Neuronal stem cell (in vitro differentiated cells): ENCODE measurements around the gene AHRR.

Experiments used
- DNase-seq: peaks from one replicate; pipeline ENCODE4 v3.0.0-alpha.2; 2013; ENCODE audit warnings: low spot score
- H2AFZ ChIP-seq: one replicate; pipeline ENCODE4 v1.6.1; 2013; ENCODE audit warnings: mild to moderate bottlenecking, low read length, inconsistent platforms
- H2AK5ac ChIP-seq: 2 replicates; pipeline ENCODE4 v1.6.1; 2013; ENCODE audit warnings: low read depth, mild to moderate bottlenecking, inconsistent platforms, low read length, moderate library complexity, mixed read lengths
- H2BK120ac ChIP-seq: 2 replicates; pipeline ENCODE4 v1.6.1; 2013; ENCODE audit warnings: low read depth, mild to moderate bottlenecking, inconsistent platforms, low read length, moderate library complexity, mixed read lengths
- H2BK12ac ChIP-seq: one replicate; pipeline ENCODE4 v1.6.1; 2013; ENCODE audit warnings: low read length, inconsistent platforms
- H2BK15ac ChIP-seq: 2 replicates; pipeline ENCODE4 v1.6.1; 2013; ENCODE audit warnings: mild to moderate bottlenecking, low read length, inconsistent platforms, mixed read lengths
- H2BK5ac ChIP-seq: one replicate; pipeline ENCODE4 v1.6.1; 2013; ENCODE audit warnings: inconsistent platforms, mild to moderate bottlenecking, low read length, moderate library complexity
- H3K14ac ChIP-seq: one replicate; pipeline ENCODE4 v1.6.1; 2013; ENCODE audit warnings: low read length, inconsistent platforms
- H3K18ac ChIP-seq: 2 replicates; pipeline ENCODE4 v1.6.1; 2013; ENCODE audit warnings: low read length, inconsistent platforms
- H3K23ac ChIP-seq: 2 replicates; pipeline ENCODE4 v1.6.1; 2013; ENCODE audit warnings: low read depth, mild to moderate bottlenecking, mixed read lengths, low read length, inconsistent platforms; ENCODE audit not compliant: poor library complexity
- H3K27ac ChIP-seq: replicated peaks from 3 replicates; pipeline ENCODE4 v1.5.1; 2013; ENCODE audit warnings: low read length, inconsistent platforms
- H3K27me3 ChIP-seq, 3 experiments: 2 replicates each; pipeline ENCODE4 v1.6.1; 2013; ENCODE audit warnings: low read length in 3 of 3, mild to moderate bottlenecking in 2 of 3, inconsistent platforms in 1 of 3, low read depth in 1 of 3, mixed read lengths in 1 of 3, moderate library complexity in 1 of 3; ENCODE audit not compliant: control insufficient read depth in 3 of 3, insufficient read depth in 3 of 3
- H3K36me3 ChIP-seq, 2 donors: replicated peaks in 1 of 2; 2 replicates each; pipeline ENCODE4 v1.6.1; 2013; ENCODE audit warnings: low read length in 2 of 2; ENCODE audit not compliant: control insufficient read depth in 2 of 2, insufficient read depth in 2 of 2
- H3K4ac ChIP-seq: 2 replicates; pipeline ENCODE4 v1.6.1; 2013; ENCODE audit warnings: inconsistent platforms, mild to moderate bottlenecking, low read length, moderate library complexity
- H3K4me1 ChIP-seq, 2 donors: 1 replicate in 1 of 2; 2 replicates in 1 of 2; pipeline ENCODE4 v1.6.1; 2013; ENCODE audit warnings: low read length in 2 of 2, low read depth in 1 of 2; ENCODE audit not compliant: control insufficient read depth in 2 of 2, insufficient read depth in 1 of 2
- H3K4me2 ChIP-seq: one replicate; pipeline ENCODE4 v1.6.1; 2013; ENCODE audit warnings: mild to moderate bottlenecking, low read length, inconsistent platforms; ENCODE audit not compliant: insufficient read depth, poor library complexity, severe bottlenecking
- H3K4me3 ChIP-seq, 2 donors: 2 replicates each; pipeline ENCODE4 v1.5.1; 2013; ENCODE audit warnings: low read length in 2 of 2, mild to moderate bottlenecking in 2 of 2, inconsistent platforms in 1 of 2, moderate library complexity in 1 of 2
- H3K79me1 ChIP-seq: one replicate; pipeline ENCODE4 v1.6.1; 2013; ENCODE audit warnings: low read depth, mild to moderate bottlenecking, inconsistent platforms, low read length, moderate library complexity
- H3K9ac ChIP-seq: one replicate; pipeline ENCODE4 v1.6.1; 2013; ENCODE audit warnings: mild to moderate bottlenecking, low read depth, low read length, inconsistent platforms; ENCODE audit not compliant: poor library complexity
- H3K9me3 ChIP-seq, 2 donors: replicated peaks in 1 of 2; 2 replicates each; pipeline versions ENCODE3 to v1.6.1; 2013; ENCODE audit warnings: low read length in 2 of 2, mild to moderate bottlenecking in 2 of 2, inconsistent platforms in 1 of 2, low read depth in 1 of 2, mixed read lengths in 1 of 2, moderate library complexity in 1 of 2; ENCODE audit not compliant: control insufficient read depth in 2 of 2, insufficient read depth in 1 of 2
- H4K8ac ChIP-seq: one replicate; pipeline ENCODE4 v1.6.1; 2013; ENCODE audit warnings: low read depth, mild to moderate bottlenecking, inconsistent platforms, low read length, moderate library complexity
- H4K91ac ChIP-seq: one replicate; pipeline ENCODE4 v1.6.1; 2013; ENCODE audit warnings: low read length, low read depth, mild to moderate bottlenecking, inconsistent platforms; ENCODE audit not compliant: poor library complexity
- WGBS, 2 donors: extraction: QIAGEN DNeasy Blood & Tissue Kit; methylation state at CpG; one replicate each; pipeline ENCODE4 v1.1.7; 2013; ENCODE audit warnings: missing lambda C conversion rate in 2 of 2, mixed read lengths in 1 of 2; ENCODE audit not compliant: insufficient read length in 2 of 2, insufficient replicate concordance in 1 of 2; ENCODE audit errors: extremely low coverage in 2 of 2; 5-methylcytosine and 5-hydroxymethylcytosine counted together

AHRR gene

DNA sequence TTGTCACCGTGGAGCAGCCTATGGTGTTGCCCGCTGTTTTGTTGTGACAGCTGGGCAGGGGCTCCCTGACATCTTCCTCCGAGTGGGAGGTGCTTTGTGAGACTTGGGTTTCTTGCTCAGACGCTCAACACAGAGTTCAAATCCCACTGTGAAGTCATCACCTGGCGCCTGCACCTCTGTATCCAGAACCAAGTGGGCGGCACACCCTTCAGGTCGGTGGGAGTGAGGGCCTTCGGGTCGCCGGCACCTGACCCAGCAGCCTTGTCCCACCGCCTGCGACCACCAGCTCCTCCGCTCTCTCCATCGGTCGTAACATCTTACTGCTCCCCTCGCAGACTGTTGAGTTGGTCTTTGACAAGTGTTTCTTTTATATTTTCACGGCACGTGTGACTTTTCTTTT lies 83.9 kb downstream of the AHRR start:
- no peak overlapping the region for H3K27ac ChIP-seq
- no peak overlapping the region for H3K4me3 ChIP-seq
- H2BK12ac ChIP-seq = no peak overlapping the region
- no peak overlapping the region for H3K23ac ChIP-seq
- no peaks in the 10 kb centered on the region for H3K79me1 ChIP-seq
- no peak overlapping the region for H3K9ac ChIP-seq
- H3K27me3 ChIP-seq = no peaks in the 10 kb centered on the region
- H3K4me2 ChIP-seq = no peak overlapping the region
- H2BK5ac ChIP-seq = no peak overlapping the region
- no peak overlapping the region for H4K91ac ChIP-seq
- no peak overlapping the region for H3K4ac ChIP-seq
- H4K8ac ChIP-seq = no peak overlapping the region
- H2AFZ ChIP-seq = peak overlapping the region; percentile 77
- H2BK15ac ChIP-seq = peak overlapping the region; percentile 4
- no CpG with 5 or more reads among the region's 18 CpGs for WGBS, 2 donors
- no peak for DNase-seq
- no peak overlapping the region for H2BK120ac ChIP-seq
- no peaks in the 10 kb centered on the region for H3K9me3 ChIP-seq
- H3K18ac ChIP-seq = no peak overlapping the region
- H2AK5ac ChIP-seq = no peak overlapping the region
- peaks cover 1 to 9% of the 10 kb centered on the region in 2 donors for H3K4me1 ChIP-seq
- no peak overlapping the region for H3K14ac ChIP-seq
- no peaks in the 10 kb centered on the region for H3K36me3 ChIP-seq

DNA sequence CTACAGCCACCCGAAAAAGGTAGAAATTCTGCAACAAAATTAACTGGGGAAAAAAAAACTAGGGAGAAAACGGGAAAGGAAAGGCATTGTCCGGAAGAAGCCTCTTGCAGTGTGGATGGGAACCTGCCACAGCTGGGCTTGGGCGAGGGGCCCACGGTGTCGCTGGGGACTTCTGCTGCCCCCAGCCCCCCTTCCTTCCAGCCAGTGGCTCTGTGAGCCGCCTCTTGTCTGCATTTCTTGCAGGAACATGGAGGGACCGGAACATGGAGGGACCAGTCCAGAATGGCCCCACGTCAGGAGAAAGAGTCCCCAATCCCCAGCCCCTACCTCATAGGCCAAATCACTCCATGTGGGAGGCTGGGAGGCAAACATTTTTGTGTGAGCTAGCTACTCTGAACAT lies 84.5 kb downstream of the AHRR start:
- Histone ChIP-seq H3K9ac (no peak overlapping the region), H3K4me2 (no peak overlapping the region), H3K14ac (no peak overlapping the region), H2BK12ac (no peak overlapping the region), H2BK15ac (peak overlapping the region; percentile 4), H3K27ac (no peak overlapping the region), H4K91ac (no peak overlapping the region), H2AFZ (peak overlapping the region; percentile 77), H3K23ac (peak overlapping the region; percentile 28), H3K9me3 (no peaks in the 10 kb centered on the region), H4K8ac (no peak overlapping the region), H2BK5ac (no peak overlapping the region), H3K4ac (no peak overlapping the region), H2BK120ac (no peak overlapping the region), H3K4me1 (peaks cover 0 to 7% of the 10 kb centered on the region in 2 donors), H2AK5ac (no peak overlapping the region), H3K79me1 (no peaks in the 10 kb centered on the region), H3K4me3 (no peak overlapping the region), H3K36me3 (no peaks in the 10 kb centered on the region), H3K27me3 (no peaks in the 10 kb centered on the region), H3K18ac (no peak overlapping the region)
- no peak for DNase-seq
- WGBS, 2 donors = no CpG with 5 or more reads among the region's 9 CpGs

- Histone ChIP-seq H2BK12ac (no peak overlapping the region), H3K79me1 (no peaks in the 10 kb centered on the region), H3K4me3 (no peak overlapping the region), H3K4me2 (no peak overlapping the region), H2BK15ac (no peak overlapping the region), H3K18ac (no peak overlapping the region), H2AFZ (no peak overlapping the region), H3K27ac (no peak overlapping the region), H3K14ac (no peak overlapping the region), H3K9ac (no peak overlapping the region), H3K9me3 (no peaks in the 10 kb centered on the region), H3K36me3 (no peaks in the 10 kb centered on the region), H3K4me1 (peaks cover 0 to 7% of the 10 kb centered on the region in 2 donors), H2BK5ac (no peak overlapping the region), H3K23ac (no peak overlapping the region), H2AK5ac (no peak overlapping the region), H3K4ac (no peak overlapping the region), H4K8ac (no peak overlapping the region), H2BK120ac (no peak overlapping the region), H4K91ac (no peak overlapping the region), H3K27me3 (no peaks in the 10 kb centered on the region)
- DNase-seq = no peak
- WGBS, 2 donors = no CpG with 5 or more reads among the region's 6 CpGs
Observed at GRCh38 chr5:407051-407450, 85.5 kb downstream of the AHRR start.

DNA sequence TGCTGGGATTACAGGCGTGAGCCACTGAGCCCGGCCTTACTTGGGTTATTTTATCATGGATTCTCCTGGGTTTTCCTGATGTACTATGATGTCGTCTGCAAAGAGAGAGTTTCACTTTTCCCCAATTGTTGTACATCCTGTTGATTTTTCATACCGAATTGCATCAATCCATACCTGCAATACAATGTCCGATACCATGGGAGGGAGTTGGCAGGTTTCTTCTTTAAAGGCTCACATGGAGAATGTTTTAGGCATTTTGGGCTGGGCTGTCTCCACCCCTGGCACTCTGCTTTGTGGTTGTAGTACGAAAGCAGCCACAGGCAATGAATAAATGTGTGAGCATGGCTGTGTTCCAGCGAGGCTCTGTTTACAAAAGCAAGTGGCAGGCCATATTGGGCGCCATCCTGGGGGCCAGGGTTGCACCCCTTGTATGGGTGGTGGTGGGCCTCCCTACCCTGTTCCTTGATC lies 86.3 kb downstream of the AHRR start:
- no peak overlapping the region for H3K23ac ChIP-seq
- no peak overlapping the region for H2BK15ac ChIP-seq
- DNase-seq = no peak
- no peak overlapping the region for H3K18ac ChIP-seq
- H2BK120ac ChIP-seq = no peak overlapping the region
- no peaks in the 10 kb centered on the region for H3K27me3 ChIP-seq
- no peak overlapping the region for H2AK5ac ChIP-seq
- H2AFZ ChIP-seq = no peak overlapping the region
- no peak overlapping the region for H3K4ac ChIP-seq
- no peaks in the 10 kb centered on the region for H3K36me3 ChIP-seq
- no peak overlapping the region for H2BK5ac ChIP-seq
- H3K4me3 ChIP-seq = no peak overlapping the region
- no peak overlapping the region for H3K14ac ChIP-seq
- H2BK12ac ChIP-seq = no peak overlapping the region
- no peak overlapping the region for H4K8ac ChIP-seq
- H3K27ac ChIP-seq = no peak overlapping the region
- H4K91ac ChIP-seq = no peak overlapping the region
- WGBS, 2 donors = no CpG with 5 or more reads among the region's 8 CpGs
- peaks cover 0 to 7% of the 10 kb centered on the region in 2 donors for H3K4me1 ChIP-seq
- H3K4me2 ChIP-seq = no peak overlapping the region
- H3K9me3 ChIP-seq = no peaks in the 10 kb centered on the region
- no peaks in the 10 kb centered on the region for H3K79me1 ChIP-seq
- H3K9ac ChIP-seq = peak overlapping the region; percentile 61
